Measurements from ENCODE around the gene FUT8.

The FUT8 gene

DNA sequence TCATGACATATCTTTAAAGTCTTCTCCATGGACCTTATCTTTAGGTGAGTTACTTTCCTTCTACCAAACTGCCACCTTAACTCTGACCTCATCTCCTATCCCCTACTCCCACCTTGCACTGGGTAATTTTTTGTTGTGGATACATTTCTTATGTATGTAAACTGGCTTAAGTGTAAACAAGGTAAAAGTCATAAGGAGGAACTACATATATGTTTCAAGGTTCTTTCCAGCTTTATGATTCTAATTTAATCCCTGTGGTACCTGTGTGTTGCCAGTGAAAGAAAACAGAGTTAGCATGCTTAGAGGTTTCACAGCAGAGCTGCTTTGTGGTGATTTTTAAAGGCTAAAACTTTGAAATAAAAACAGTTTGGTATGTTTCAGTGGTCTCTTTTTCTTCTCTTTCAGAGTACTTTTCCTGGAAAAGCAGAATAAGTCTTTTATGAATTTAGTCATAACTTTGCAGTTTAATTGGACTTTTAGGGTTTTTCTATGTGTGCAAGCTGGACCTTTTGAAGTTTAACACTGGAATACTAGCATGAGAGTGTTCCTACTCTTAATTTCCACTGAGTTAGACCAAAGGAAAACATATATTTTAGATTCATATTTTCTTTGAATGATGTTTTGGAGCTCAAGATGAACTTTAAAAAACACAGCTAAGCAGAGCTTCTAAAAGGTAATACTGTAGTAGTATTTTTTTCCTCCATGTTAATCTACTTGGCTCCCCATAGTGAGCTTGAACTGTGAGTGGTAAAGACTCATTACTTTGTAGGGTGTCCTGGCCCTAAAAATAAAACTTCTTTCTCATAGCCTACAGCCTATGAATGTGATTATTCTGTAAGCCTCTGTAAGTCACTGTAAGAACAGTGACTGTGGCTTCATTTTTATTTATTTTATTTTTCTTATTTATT is 105.4 kb downstream of the FUT8 start:
- Histone ChIP-seq H3K4me3 (ENCODE audit: low read length in 2 of 2) (no peak overlapping the region), H3K27ac (ENCODE audit: low read length) (no peak overlapping the region), H3K9ac (ENCODE audit: low read length in 2 of 2) (no peak overlapping the region), H3K27me3 (ENCODE audit: control insufficient read depth in 1 of 2, insufficient read depth in 2 of 2, low read length in 2 of 2) (no peaks in the 10 kb centered on the region), H3K4me1 (ENCODE audit: control insufficient read depth, insufficient read depth, low read length) (no peaks in the 10 kb centered on the region), H3K9me3 (ENCODE audit: control insufficient read depth in 2 of 2, low read length in 2 of 2) (no peaks in the 10 kb centered on the region), H3K36me3 (ENCODE audit: control insufficient read depth in 2 of 2, insufficient read depth in 2 of 2, low read length in 2 of 2) (no peaks in the 10 kb centered on the region)

DNA sequence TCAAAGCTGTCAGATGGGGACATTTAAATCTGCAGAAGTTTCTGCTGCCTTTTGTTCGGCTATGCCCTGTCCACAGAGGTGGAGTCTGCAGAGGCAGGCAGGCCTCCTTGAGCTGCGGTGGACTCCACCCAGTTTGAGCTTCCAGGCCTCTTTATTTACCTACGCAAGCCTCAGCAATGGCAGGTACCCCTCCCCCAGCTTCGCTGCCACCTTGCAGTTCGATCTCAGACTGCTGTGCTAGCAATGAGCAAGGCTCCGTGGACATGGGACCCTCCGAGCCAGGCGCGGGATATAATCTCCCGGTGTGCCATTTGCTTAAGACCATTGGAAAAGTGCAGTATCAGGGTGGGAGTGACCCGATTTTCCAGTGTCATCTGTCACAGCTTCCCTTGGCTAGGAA is 115.5 kb downstream of the FUT8 start:
- H3K27me3 ChIP-seq (ENCODE audit: control insufficient read depth in 1 of 2, insufficient read depth in 2 of 2, low read length in 2 of 2) = no peaks in the 10 kb centered on the region
- H3K9ac ChIP-seq (ENCODE audit: low read length in 2 of 2) = no peak overlapping the region
- H3K4me1 ChIP-seq (ENCODE audit: control insufficient read depth, insufficient read depth, low read length) = no peaks in the 10 kb centered on the region
- no peaks in the 10 kb centered on the region for H3K36me3 ChIP-seq (ENCODE audit: control insufficient read depth in 2 of 2, insufficient read depth in 2 of 2, low read length in 2 of 2)
- no peak overlapping the region for H3K27ac ChIP-seq (ENCODE audit: low read length)
- peaks cover 0 to 4% of the 10 kb centered on the region in 2 donors for H3K9me3 ChIP-seq (ENCODE audit: control insufficient read depth in 2 of 2, low read length in 2 of 2)
- H3K4me3 ChIP-seq (ENCODE audit: low read length in 2 of 2) = no peak overlapping the region

DNA sequence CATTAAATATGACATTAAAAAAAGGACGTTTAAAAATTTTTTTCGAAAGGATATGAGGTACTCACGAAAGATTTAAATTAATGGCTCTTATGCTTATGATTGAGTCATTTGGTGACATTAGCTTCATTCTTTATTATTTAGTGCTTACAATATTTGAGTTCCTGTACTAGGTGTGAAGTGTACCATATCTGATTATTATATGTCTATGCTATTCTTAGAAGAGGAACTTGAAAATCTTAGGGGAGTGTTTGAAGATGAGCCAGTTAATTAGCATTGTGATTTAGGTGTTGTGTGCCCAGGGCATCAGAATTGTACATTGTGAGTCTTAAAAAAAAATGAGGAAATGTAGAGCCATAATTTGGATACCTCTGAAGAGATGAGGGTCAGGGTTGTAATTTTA is 118.6 kb downstream of the FUT8 start:
- H3K4me1 ChIP-seq (ENCODE audit: control insufficient read depth, insufficient read depth, low read length) = no peaks in the 10 kb centered on the region
- peaks cover 0 to 7% of the 10 kb centered on the region in 2 donors for H3K9me3 ChIP-seq (ENCODE audit: control insufficient read depth in 2 of 2, low read length in 2 of 2)
- H3K36me3 ChIP-seq (ENCODE audit: control insufficient read depth in 2 of 2, insufficient read depth in 2 of 2, low read length in 2 of 2) = no peaks in the 10 kb centered on the region
- no peak overlapping the region for H3K27ac ChIP-seq (ENCODE audit: low read length)
- H3K27me3 ChIP-seq (ENCODE audit: control insufficient read depth in 1 of 2, insufficient read depth in 2 of 2, low read length in 2 of 2) = no peaks in the 10 kb centered on the region
- H3K4me3 ChIP-seq (ENCODE audit: low read length in 2 of 2) = no peak overlapping the region
- no peak overlapping the region for H3K9ac ChIP-seq (ENCODE audit: low read length in 2 of 2)

DNA sequence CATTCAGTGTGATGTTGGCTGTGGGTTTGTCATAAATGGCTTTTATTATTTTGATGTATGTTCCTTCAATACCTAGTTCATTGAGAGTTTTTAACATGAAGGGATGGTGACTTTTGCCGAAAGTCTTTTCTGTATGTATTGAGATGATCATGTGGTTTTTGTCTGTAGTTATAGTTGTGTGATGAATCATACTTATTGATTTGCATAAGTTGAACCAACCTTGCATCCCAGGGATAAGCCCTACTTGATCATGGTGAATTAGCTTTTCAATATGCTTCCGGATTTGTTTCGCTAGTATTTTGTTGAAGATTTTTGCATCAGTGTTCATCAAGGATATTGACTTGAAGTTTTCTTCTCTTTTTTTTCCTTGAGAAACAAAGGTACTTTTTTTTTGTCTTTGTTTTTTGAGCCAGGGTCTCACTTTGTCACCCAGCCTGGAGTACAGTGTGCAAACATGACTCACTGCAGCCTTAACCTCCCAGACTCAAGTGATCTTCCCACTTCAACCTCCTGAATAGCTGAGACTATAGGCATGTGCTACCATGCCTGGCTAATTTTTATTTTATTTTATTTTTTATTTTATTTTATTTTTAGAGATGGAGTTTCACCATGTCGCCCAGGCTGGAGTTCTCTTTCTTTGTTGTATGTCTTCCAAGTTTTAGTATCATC is 121.3 kb downstream of the FUT8 start:
- H3K9me3 ChIP-seq (ENCODE audit: control insufficient read depth in 2 of 2, low read length in 2 of 2) = peaks cover 0 to 6% of the 10 kb centered on the region in 2 donors
- H3K4me1 ChIP-seq (ENCODE audit: control insufficient read depth, insufficient read depth, low read length) = no peaks in the 10 kb centered on the region
- H3K9ac ChIP-seq (ENCODE audit: low read length in 2 of 2) = no peak overlapping the region
- no peak overlapping the region for H3K4me3 ChIP-seq (ENCODE audit: low read length in 2 of 2)
- no peaks in the 10 kb centered on the region for H3K36me3 ChIP-seq (ENCODE audit: control insufficient read depth in 2 of 2, insufficient read depth in 2 of 2, low read length in 2 of 2)
- no peak overlapping the region for H3K27ac ChIP-seq (ENCODE audit: low read length)
- no peaks in the 10 kb centered on the region for H3K27me3 ChIP-seq (ENCODE audit: control insufficient read depth in 1 of 2, insufficient read depth in 2 of 2, low read length in 2 of 2)

DNA sequence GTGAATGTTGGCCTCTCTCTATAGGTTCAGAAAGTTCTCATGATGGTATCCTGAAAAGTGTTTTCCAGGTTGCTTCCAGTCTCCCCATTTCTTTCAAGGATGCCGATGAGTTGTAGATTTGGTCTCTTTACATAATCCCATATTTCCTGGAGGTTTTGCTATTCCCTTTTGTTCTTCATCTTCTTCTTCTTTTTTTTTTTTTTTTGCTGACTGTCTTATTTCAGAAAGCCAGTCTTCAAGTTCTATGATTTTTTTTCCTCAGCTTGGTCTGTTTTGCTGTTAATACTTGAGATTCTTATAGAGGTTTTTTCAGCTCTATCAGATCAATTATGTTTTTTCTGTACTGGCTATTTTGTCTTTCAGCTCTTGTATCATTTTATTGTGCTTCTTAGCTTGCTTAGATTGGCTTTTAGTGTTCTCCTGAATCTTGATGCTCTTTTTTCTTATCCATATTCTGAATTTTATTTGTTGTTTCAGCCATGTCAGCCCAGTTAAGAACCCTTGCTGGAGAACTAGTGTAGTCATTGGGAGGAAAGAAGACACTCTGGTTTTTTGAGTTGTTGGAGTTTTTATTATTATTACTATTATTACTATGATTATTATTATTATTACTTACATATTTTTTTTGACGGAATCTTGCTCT is 124.4 kb downstream of the FUT8 start:
- H3K27me3 ChIP-seq (ENCODE audit: control insufficient read depth in 1 of 2, insufficient read depth in 2 of 2, low read length in 2 of 2) = no peaks in the 10 kb centered on the region
- H3K9me3 ChIP-seq (ENCODE audit: control insufficient read depth in 2 of 2, low read length in 2 of 2) = peaks cover 0 to 6% of the 10 kb centered on the region in 2 donors
- no peak overlapping the region for H3K27ac ChIP-seq (ENCODE audit: low read length)
- no peaks in the 10 kb centered on the region for H3K4me1 ChIP-seq (ENCODE audit: control insufficient read depth, insufficient read depth, low read length)
- no peaks in the 10 kb centered on the region for H3K36me3 ChIP-seq (ENCODE audit: control insufficient read depth in 2 of 2, insufficient read depth in 2 of 2, low read length in 2 of 2)
- no peak overlapping the region for H3K9ac ChIP-seq (ENCODE audit: low read length in 2 of 2)
- H3K4me3 ChIP-seq (ENCODE audit: low read length in 2 of 2) = no peak overlapping the region

DNA sequence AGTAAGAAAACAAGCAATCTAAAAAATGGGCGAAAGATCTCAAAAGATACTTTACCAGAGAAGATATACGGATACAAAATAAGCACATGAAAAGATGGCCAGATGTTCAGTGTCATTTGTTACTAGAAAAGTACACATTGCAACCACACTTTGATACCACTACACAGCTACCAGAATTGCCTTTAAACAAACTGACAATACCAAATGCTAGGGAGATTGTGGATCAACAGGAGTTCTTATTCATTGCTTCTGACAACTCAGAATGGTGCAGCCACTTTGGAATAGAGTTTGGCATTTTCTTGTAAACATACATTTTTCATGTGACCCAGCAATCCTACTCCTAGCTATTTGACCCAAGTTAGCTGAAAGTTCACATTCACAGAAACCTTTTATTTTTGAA is 136.3 kb downstream of the FUT8 start:
- H3K4me3 ChIP-seq (ENCODE audit: low read length in 2 of 2) = no peak overlapping the region
- no peaks in the 10 kb centered on the region for H3K36me3 ChIP-seq (ENCODE audit: control insufficient read depth in 2 of 2, insufficient read depth in 2 of 2, low read length in 2 of 2)
- no peaks in the 10 kb centered on the region for H3K27me3 ChIP-seq (ENCODE audit: control insufficient read depth in 1 of 2, insufficient read depth in 2 of 2, low read length in 2 of 2)
- H3K9ac ChIP-seq (ENCODE audit: low read length in 2 of 2) = no peak overlapping the region
- no peak overlapping the region for H3K27ac ChIP-seq (ENCODE audit: low read length)
- H3K9me3 ChIP-seq (ENCODE audit: control insufficient read depth in 2 of 2, low read length in 2 of 2) = no peaks in the 10 kb centered on the region
- no peaks in the 10 kb centered on the region for H3K4me1 ChIP-seq (ENCODE audit: control insufficient read depth, insufficient read depth, low read length)

DNA sequence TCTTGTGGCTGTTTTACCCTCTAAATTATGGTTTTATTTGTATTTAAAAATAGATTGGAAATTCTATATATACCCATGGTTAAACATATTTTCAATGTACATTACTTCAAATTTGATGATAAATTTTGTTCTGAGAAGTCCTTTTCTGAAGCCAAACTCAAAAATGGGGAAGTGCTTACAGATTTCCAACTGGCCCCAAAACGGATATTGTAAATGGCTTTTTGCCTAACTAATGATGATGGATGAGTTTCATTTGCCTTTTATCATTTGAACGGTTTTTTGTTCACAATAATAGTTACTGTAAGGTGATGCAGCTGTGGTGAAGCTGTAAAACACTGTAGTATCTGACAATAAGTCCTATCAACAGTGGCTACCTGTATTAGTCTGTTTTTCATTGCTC is 136.9 kb downstream of the FUT8 start:
- no peak overlapping the region for H3K4me3 ChIP-seq (ENCODE audit: low read length in 2 of 2)
- H3K36me3 ChIP-seq (ENCODE audit: control insufficient read depth in 2 of 2, insufficient read depth in 2 of 2, low read length in 2 of 2) = no peaks in the 10 kb centered on the region
- no peaks in the 10 kb centered on the region for H3K9me3 ChIP-seq (ENCODE audit: control insufficient read depth in 2 of 2, low read length in 2 of 2)

DNA sequence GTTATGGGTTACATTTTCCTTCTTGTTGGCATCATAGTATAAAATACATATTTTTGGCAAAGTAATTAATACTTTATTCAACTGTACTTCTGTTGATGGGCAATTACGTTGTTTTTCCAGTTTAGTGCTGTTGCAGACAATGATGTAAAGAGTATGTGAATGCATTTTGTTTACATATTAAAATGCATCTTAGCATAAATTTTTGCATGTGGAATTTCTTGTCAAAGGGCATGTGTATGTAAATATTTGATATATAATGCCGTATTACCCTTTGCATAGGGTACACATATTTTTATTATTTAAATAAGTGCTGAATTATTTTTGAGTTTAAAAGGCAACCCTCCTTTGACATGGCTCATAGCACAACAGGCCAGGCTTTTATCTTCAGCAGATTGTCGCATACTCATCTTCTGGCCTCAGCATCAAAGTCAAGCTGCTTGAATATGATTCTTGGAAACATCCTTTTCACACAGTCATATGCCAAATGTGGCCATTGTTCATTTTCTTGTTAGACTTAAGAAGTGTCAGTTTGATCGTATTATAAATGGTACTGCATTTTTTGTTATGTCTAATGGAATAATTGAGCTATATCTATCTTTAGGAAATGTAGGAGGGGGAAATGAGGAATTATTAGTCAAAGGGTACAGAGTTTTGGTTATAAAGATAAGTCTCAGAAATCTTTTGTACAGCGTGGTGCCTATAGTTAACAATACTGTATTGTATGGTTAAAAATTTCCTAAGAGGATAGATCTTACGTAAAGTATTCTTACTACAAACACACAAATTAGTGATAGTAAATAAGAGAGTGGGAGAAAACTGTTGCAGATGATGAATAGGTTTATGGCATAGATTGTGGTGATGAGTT is 138.5 kb downstream of the FUT8 start:
- H3K36me3 ChIP-seq (ENCODE audit: control insufficient read depth in 2 of 2, insufficient read depth in 2 of 2, low read length in 2 of 2) = no peaks in the 10 kb centered on the region
- H3K27me3 ChIP-seq (ENCODE audit: control insufficient read depth in 1 of 2, insufficient read depth in 2 of 2, low read length in 2 of 2) = no peaks in the 10 kb centered on the region
- no peak overlapping the region for H3K27ac ChIP-seq (ENCODE audit: low read length)
- no peaks in the 10 kb centered on the region for H3K9me3 ChIP-seq (ENCODE audit: control insufficient read depth in 2 of 2, low read length in 2 of 2)
- no peak overlapping the region for H3K4me3 ChIP-seq (ENCODE audit: low read length in 2 of 2)
- H3K9ac ChIP-seq (ENCODE audit: low read length in 2 of 2) = no peak overlapping the region
- H3K4me1 ChIP-seq (ENCODE audit: control insufficient read depth, insufficient read depth, low read length) = no peaks in the 10 kb centered on the region

More for the DNA sequence above, 136.9 kb downstream of the FUT8 start:
- Histone ChIP-seq H3K9ac (ENCODE audit: low read length in 2 of 2) (no peak overlapping the region), H3K27me3 (ENCODE audit: control insufficient read depth in 1 of 2, insufficient read depth in 2 of 2, low read length in 2 of 2) (no peaks in the 10 kb centered on the region), H3K27ac (ENCODE audit: low read length) (no peak overlapping the region), H3K4me1 (ENCODE audit: control insufficient read depth, insufficient read depth, low read length) (no peaks in the 10 kb centered on the region)

DNA sequence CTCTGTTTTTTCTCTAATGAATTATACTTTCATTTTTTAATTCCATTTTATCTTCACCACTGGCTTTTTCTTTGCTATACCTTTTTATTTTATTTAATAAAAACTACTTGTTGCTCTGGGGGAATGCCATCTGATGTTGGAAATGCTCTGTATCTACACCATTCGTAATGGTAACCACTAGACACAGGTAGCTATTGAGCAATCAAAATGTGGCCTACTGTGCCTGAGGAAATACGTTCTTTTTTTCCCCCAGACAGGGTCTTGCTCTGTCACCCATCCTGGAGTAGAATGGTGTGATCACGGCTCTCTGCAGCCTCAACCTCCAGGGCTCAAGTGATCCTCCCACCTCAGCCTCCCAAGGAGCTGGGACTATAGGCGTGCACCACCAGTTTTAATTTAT is 140.2 kb downstream of the FUT8 start:
- Histone ChIP-seq H3K36me3 (ENCODE audit: control insufficient read depth in 2 of 2, insufficient read depth in 2 of 2, low read length in 2 of 2) (no peaks in the 10 kb centered on the region), H3K27me3 (ENCODE audit: control insufficient read depth in 1 of 2, insufficient read depth in 2 of 2, low read length in 2 of 2) (no peaks in the 10 kb centered on the region), H3K4me3 (ENCODE audit: low read length in 2 of 2) (no peak overlapping the region), H3K4me1 (ENCODE audit: control insufficient read depth, insufficient read depth, low read length) (no peaks in the 10 kb centered on the region), H3K9ac (ENCODE audit: low read length in 2 of 2) (no peak overlapping the region), H3K27ac (ENCODE audit: low read length) (no peak overlapping the region), H3K9me3 (ENCODE audit: control insufficient read depth in 2 of 2, low read length in 2 of 2) (no peaks in the 10 kb centered on the region)

DNA sequence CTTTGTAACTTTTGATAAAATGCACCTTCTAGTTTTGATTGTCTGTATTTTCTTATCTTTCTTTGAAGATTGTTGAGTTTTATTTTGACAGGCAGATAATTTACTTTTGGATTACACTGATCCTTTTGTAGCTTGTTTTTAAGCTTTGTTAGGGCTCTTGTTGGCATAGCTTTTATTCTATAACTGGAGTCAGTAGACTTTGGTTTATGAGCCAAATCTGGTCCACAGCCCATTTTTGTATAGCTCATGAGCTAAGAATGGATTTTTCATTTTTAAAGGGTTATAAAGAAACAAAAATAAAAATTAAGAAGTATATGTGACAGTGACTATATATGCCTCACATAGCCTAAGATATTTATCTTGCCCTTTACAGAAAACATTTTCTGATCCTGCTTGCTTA is 142.3 kb downstream of the FUT8 start:
- H3K4me1 ChIP-seq (ENCODE audit: control insufficient read depth, insufficient read depth, low read length) = no peaks in the 10 kb centered on the region
- no peaks in the 10 kb centered on the region for H3K9me3 ChIP-seq (ENCODE audit: control insufficient read depth in 2 of 2, low read length in 2 of 2)
- H3K9ac ChIP-seq (ENCODE audit: low read length in 2 of 2) = no peak overlapping the region
- H3K36me3 ChIP-seq (ENCODE audit: control insufficient read depth in 2 of 2, insufficient read depth in 2 of 2, low read length in 2 of 2) = no peaks in the 10 kb centered on the region
- H3K27me3 ChIP-seq (ENCODE audit: control insufficient read depth in 1 of 2, insufficient read depth in 2 of 2, low read length in 2 of 2) = no peaks in the 10 kb centered on the region
- H3K4me3 ChIP-seq (ENCODE audit: low read length in 2 of 2) = no peak overlapping the region
- no peak overlapping the region for H3K27ac ChIP-seq (ENCODE audit: low read length)
